Measurements from ENCODE around the gene ENDOD1.
"Not testable (repeated sequence)": the region's sequence is repeated elsewhere in the genome, so short reads cannot be mapped to it uniquely, and the experiment has no call there.

The ENDOD1 gene

DNA sequence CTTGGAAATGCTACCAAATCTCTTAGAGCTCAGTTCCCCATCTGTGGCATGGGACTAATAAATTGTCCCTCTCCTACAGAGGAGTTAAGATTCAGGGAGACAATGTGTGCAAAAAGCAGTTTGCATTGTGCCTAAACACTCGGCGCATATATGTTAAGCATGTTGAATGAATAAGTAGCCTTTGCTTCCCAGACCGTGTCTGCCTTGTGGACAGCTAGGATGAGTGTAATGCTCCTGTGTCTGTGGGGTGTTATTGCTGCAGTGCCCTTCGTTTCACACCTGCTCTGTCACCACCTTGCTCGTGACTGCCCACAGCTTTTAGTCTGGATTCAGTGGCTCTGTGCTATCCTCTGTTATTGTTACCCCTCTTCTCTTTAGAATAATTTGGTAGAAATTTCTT, 14.1 kb downstream of the ENDOD1 start:
- no peak for DNase-seq (ENCODE audit: low read depth in 2 of 2)

DNA sequence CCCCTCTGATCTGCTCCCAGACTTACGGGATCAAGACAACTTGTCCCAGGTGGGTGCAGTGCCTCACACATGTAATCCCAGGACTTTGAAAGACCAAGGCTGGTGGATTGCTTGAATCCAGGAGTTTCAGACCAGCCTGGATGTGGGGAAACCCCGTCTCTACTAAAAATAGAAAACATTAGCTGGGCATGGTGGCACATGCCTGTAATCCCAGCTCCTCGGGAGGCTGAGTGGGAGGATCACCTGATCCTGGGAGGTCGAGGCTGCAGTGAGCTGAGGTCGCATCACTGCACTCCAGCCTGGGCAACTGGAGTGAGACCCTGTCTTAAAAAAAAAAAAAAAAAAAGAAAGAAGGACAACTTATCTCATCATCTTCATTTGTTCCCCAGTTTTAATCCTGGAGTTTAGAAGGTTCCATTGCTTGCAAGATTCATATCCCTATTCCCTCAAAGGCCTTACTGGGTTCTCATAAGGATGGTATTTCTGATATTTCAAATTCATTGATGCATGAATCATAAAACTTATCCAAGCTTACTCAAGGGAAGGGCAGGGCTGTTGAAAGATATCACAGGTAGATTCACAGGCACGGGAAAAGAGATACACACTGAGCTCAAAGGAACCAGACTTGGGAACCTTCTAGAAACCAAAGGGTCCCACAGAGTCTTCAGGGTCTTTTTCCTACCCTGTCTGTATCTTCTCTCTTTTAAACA, 14.6 kb downstream of the ENDOD1 start:
- DNase-seq (ENCODE audit: low read depth in 2 of 2): no peak

DNA sequence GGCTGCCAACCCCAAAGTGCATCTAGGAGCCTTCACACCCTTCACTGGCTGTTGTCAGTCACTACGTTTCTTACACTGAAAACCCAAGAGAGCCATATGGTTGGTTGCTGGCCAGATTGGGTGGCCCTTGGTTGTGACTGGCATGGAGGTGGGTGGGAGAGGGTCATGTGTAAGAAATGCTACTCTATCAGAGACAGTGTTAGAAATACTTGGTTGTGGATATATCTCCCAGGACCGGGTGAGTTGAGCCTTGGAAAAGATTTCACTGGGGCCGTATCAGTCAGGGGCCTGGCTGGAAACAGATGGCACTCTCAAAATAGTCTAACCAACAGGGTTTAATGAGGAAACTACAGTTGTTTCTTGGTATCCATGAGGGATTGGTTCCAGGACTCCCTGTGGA, 15.2 kb downstream of the ENDOD1 start:
- DNase-seq (ENCODE audit: low read depth in 2 of 2): no peak

DNA sequence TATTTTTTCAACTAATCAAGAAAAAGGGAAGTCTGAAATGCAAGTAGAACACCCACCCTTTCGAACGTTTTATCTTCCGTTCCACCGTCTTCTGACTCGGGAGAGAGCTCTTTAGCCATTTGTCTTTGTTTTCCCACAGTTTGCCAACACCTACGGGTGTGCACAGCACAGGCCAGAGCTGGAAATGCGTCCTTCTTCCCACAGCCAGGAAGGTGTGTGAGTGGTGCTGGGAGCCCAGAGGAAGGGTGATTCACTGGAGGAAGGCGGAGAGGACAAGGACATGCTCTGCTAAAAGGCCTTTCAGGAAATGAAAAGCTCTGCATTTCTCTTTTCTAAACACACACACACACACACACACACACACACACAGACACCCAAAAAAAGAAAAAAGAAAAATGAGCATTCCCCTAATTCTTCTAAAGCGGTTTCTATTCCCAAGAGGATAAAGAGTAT, 18.5 kb downstream of the ENDOD1 start:
- DNase-seq (ENCODE audit: low read depth in 2 of 2): no peak

DNA sequence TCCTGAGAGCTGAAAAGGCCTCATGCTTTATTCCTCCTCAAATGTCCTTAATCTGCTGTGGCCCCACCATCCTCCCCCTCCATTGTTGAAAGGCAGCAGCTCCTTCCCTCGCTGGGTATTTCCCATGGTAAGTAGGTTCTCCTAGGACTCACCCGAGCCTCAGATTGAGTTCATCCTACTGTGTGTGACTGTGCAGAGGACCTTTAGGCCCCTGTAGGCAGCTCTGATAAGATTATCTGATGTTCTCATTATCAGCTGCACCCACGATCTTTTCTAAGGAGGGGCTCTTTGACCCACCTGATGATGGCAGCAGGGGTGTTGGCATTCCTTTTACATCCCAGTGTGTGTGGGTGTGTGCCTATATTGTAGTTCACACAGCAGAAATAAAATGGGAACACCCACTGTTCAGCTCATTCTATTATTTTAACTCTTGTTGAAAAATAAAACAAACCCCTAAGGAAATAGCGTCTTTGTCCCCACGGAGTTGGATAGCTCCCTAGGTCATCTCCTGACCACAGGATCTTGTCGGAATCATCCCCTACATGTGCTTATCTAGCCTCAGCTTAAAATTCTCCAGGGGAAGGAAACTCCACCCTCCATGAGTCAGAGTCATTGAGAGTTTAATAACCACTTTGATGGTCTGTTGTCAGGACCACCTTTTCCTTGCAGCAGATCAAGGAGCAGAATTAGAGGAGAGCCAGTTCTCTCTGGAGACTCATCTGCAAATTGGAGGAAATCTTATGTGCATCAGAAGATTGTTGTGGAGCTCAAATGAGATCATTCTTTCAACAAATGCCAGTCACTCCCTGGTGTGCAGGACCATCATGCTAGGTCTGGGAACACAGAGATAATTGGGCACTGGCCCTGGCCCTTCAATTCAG, 19.3 kb downstream of the ENDOD1 start:
- no peak for DNase-seq (ENCODE audit: low read depth in 2 of 2)

DNA sequence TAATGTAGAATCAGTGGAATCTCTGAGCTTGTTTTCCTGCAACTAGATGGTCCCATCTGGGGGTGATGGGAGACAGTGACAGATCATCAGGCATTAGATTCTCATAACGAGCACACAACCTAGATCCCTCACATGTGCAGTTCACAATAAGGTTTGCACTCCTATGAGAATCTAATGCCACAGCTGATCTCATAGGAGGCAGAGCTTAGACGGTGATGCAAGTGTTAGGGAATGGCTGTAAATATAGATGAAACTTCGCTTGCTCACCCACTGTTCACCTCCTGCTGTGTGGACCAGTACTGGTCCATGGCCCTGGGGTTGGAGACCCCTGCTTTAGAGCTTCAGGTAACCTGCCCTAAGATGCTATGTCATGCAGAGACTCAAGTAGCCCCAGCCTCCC, 21.8 kb downstream of the ENDOD1 start:
- not testable (repeated sequence) for DNase-seq (ENCODE audit: low read depth in 2 of 2)

DNA sequence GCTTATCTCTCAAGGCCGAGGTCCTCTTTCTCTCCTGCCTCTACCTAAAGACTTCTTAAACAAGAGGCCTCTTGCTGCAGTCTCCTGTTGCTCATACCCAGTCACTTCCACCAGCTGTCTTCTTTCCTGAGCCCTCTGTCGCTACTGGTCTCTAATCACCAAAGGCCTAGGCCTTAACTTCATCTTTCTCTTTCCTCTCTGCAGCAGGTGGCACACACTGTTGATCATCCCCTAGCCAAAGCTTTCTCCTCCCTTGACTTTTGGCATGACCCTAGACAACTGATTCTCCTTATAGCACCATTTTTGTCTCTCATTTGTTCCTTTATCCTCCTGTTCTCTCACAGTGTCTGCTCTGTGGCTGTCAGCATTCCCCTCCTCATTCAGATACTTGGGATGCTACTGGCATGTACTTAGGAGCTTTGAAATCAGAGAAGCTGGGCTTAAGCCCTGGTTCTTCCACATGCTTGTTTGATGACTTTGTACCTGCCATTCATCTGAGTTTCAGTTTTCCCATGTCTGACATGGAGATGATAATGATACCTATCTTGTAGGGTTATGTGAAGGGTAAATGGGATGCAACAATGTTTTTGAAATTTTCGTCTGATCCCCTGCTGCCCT, 22.4 kb downstream of the ENDOD1 start:
- no peak for DNase-seq (ENCODE audit: low read depth in 2 of 2)

DNA sequence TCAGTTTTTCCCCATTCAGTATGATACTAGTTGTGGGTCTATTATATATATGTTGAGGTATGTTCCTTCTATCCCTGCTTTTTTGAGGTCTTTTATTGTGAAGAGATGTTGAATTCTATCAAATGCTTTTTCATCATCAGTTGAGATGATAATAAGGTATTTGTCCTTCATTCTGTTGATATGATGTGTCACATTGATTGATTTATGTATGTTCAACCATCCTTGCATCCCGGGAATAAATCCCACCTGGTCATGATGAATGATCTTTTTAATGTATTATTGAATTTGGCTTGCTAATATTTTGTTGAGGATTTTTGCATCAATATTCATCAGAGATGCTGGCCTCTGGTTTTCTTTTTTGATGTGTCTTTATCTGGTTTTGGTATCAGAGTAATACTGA, 26.0 kb downstream of the ENDOD1 start:
- DNase-seq (ENCODE audit: low read depth in 2 of 2): no peak

DNA sequence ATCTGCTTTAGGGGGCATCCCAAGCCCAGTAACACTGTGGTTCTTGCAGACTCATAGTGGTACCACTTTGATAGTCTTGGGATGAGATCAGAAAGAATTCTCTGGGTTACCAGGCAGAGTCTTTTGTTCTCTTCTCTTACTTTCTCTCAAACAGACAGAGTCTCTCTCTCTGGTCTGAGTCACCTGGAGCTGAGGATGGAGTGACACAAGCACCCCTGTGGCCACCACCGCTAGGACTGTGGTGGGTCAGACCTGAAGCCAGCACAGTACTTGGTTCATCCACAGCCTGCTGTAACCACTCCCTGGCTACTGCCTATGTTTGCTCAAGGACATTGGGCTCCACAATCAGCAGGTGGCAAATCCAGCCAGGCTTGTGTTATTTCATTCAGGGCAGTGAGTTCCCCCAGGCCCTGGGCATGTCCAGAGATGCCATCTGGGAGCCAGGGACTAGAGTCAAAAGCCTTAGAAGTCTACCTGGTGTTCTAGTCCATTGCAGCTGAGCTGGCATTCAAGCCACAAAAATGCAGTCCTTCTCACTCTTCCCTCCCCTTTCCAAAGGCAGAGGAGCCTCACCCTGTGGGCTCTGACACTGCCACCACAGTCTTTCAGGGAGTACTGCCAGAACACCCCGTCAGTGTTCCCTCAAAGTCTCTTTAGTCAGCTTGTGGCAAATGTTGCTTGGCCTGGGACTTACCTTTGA, 29.9 kb downstream of the ENDOD1 start:
- no peak for DNase-seq (ENCODE audit: low read depth in 2 of 2)

DNA sequence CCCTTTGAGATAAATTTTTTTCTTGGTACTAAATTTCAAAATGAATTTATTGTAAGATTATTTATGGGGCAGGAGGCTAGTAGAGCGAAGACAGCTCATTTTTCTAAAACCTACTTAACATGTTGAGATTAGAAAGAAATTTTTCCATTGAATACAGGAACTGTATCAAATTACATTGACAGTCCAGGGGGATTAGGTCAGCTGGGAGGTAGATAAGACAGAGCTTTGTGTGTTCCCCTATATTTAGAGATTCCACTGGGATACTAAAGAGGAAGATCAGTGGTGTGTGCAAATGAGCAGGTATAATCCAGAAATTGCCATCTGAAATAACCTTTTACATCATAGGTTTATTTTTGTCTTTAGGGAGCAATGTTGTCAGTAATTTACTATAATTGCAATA, 32.1 kb downstream of the ENDOD1 start:
- DNase-seq (ENCODE audit: low read depth in 2 of 2): no peak

DNA sequence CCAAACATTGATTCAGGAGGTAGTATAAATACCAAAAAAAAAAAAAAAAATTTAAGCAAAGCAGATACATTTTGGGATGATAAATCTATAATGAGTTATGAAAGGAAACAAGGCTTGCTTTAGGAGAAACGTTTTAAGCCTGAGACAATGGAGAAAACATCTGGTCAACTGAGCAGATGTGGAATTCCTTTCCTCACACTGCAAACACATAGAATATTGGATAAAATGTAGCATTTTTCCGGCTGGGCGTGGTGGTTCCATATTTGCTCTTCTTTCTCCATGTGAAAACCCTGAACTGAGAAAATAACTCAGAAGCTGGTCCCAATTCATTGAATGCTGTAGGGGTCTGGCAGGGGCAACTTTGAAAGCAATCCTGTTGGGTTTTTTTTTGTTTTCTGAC, 33.9 kb downstream of the ENDOD1 start:
- DNase-seq (ENCODE audit: low read depth in 2 of 2): no peak

DNA sequence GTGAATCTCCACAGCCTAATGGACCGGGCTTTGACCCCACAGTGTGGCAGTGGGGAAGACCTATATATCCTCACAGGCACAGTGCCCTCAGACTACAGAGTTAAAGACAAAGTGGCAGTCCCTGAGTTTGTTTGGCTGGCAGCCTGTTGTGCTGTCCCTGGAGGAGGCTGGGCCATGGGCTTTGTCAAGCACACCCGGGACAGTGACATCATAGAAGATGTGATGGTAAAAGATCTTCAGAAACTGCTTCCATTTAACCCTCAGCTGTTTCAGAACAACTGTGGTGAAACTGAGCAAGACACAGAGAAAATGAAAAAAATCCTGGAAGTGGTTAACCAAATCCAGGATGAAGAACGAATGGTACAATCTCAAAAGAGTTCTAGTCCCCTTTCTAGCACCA, 39.0 kb downstream of the ENDOD1 start:
- DNase-seq (ENCODE audit: low read depth in 2 of 2): no peak

DNA sequence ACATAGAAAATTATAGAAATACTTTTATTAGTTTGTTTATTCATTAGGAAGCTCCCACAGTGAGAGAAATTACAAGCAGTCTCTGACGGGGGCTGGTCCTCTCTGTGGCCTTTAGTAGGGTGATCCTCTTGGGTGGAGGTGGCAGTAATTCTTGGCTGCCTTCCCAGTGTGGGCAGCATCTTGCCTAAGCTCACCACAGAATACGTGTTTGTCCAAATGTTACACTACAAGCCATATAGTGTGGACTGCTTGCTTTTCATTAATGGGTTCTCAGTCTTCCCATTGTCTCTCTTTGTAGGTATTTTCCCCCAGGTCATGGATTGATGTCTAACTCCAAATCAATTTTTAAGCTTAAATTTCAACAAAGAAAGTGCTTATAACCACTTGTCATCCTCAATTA, 43.3 kb downstream of the ENDOD1 start:
- DNase-seq (ENCODE audit: low read depth in 2 of 2): no peak

DNA sequence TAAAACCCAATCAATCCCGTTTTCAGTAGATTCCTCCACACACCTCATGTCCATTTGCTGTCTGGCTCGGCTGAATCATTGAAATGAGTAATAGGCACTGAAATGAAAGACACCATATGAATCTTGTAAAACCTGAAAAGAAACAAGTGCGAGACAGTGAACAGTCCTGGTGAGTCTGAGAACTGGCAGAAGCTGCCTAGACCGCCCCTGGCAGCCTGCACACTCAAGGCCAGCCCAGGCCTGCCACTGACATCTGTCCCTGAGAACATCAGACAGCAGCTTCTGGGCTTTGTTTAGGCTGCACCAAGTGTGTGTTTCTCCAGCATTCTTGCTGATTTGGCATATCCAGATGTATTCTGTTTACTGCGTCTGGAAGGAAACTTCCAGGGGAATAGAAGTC, 44.8 kb downstream of the ENDOD1 start:
- no peak for DNase-seq (ENCODE audit: low read depth in 2 of 2)

DNA sequence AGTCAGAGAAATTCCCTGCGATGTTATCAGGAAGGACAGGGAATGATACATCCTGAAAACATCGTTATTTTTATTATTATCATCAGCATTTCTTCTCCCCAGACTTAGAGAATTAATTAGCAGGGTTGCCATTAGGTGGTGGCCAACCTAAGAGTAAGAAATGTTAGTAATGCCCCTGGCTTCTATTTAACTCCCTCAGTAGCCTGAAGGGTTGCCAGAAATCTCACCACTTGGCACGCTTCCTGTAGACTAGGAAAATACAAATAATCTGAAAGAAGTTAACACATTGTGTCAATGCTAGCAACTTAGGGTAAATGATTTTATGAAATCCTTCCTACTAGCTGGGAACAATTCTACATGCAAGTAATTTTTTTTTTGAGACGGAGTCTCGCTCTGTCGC, 45.5 kb downstream of the ENDOD1 start:
- DNase-seq (ENCODE audit: low read depth in 2 of 2): no peak

DNA sequence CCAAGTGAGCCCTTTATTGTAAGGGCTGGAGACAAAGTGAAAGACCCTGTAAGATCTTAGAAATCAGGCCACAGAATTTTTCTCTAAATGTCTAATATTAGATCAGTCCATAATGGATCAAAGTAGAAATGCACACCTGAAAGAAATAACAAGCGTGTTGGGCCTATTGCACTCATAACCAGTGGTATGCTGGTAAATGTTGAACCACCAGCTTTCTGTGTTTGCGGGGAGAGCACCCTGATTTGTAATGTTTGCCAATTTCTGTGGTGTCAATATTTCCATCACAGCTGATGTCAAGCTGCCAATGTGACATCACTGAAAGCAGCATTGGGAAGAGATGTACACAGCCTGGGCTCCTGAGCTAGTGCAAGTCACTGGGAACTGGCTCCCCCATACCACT, 46.2 kb downstream of the ENDOD1 start:
- no peak for DNase-seq (ENCODE audit: low read depth in 2 of 2)

DNA sequence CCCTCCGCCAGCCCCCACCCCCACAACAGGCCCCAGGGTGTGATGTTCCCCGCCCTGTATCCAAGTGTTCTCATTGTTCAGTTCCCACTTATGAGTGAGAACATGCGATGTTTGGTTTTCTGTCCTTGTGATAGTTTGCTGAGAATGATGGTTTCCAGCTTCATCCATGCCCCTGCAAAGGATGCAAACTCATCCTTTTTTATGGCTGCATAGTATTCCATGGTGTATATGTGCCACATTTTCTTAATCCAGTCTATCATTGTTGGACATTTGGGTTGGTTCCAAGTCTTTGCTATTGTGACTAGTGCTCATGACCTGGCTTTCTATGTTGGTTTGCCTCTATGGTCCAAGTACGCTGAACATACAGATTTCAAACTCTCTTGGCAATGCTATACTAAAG, 47.1 kb downstream of the ENDOD1 start:
- not testable (repeated sequence) for DNase-seq (ENCODE audit: low read depth in 2 of 2)

DNA sequence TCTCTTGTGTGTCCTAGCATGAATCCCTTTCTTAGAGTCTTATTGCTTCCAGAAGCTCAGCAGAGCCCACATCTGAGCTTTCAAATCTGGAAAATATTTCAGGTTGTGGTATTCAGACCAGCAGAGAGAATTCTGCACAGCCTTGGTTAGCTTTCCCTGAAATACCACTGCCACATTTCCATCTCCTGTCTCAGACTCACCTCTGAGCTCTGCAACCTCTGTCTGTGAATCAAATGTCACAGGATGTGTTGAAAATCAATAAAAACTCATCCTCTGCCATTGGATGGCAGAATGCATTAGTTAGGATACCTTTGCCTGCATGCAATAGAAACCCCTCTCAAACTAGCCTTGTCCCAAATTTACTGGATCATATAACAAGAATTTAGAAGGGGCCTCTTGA, 47.7 kb downstream of the ENDOD1 start:
- no peak for DNase-seq (ENCODE audit: low read depth in 2 of 2)

DNA sequence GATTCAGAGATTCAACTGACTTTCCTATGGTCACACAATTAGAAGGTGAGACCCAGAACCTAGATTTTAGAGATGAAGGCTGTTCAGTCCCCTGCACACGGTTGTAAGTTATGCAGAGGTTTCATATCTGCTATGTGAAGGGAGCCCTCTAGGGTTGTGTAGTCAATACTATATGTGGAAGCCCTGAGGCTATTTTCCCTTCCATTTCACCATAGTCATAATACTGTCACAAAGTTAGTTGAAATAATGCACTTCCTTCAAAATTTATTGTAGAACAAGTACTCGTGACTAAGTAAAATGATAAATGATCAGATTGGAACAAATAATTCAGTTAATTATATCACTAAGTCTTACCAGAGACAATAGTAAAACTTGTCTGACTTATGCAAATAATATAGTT, 48.8 kb downstream of the ENDOD1 start:
- no peak for DNase-seq (ENCODE audit: low read depth in 2 of 2)

DNA sequence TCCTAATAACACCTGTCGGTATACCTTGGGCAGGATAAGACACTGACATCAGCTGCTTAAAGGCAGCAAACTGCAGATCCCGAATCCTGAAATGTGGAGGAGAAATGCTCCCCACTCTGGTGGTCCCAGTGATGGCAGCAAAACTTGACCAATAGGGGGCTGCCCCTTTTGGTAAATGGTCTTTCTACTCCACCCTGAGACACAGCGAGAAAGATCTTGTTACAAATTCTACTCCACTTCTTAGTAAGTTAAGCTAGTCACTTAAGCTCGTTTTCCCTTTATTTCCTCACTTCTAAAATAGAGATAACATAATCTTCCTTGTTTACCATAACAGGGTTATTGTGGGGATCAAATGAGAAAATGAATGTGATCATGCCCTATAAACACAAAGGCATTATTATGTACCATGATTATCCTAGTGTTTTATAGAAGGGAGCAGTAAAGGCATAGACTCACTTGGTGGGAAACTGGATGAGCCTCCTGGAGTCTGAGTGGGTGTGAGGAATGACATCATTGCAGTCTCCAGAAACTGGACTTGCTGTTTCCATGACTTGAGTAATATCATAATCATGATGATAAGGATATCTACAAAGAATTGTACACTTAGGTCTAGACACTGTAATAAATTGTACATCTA, 50.9 kb downstream of the ENDOD1 start:
- DNase-seq (ENCODE audit: low read depth in 2 of 2): no peak

DNA sequence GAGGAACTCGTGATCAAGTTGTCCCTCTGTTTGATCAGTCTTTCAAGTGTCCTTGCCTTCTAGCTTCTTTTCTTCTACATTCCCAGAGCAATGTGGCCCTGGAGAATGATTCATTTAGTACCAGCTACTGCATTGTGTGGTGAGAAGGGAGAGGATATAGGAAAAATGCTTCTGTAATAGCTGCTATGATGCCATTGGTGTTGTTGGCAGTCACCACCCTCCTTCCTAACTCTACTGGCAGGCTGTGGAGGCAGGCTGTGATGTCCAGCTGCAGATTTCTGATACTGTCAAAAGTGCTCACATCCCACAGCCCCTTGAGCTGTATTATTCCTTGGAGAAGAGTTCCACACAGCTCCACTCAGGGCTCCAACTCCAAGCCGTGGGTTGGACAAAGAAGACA, 52.8 kb downstream of the ENDOD1 start:
- DNase-seq (ENCODE audit: low read depth in 2 of 2): no peak

All from activated CD8-positive, alpha-beta memory T cell treated with anti-CD3 and anti-CD28 coated beads for 4 hours (primary cell).